HuH-7 (cell line): ENCODE results near the gene COL28A1.

Experiments used
- DNase-seq: peaks from one replicate; pipeline ENCODE4 v3.0.0; 2011; ENCODE audit warnings: low spot score

Gene COL28A1

DNA sequence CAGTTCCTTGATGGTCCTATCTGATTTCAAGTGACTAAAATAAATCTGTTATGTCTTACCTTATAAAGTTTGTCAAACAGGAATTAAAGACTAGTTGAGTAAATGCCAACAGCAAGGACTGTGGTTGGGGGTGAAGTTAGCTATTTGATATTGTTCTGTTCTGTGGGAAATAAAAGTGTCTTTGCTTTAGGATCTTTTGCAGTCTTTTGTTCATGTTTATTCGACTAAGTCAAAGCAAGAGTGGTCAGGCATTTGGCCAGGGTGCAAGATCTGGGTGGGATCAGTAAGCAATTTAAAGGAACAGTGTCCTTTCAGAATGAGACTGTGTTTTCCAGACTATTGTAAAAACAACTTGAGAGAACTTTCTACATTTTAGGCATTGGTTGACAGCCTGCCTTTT, at the start of gene COL28A1:
COL28A1 (minus strand) TSS at position 183 of the 400 bp plus-strand sequence. CDS start 2,998 bp downstream, outside the sequence.
- no peak for DNase-seq

GRCh38 chr7:7584653-7585052, 49.0 kb upstream of the COL28A1 start:
- no peak for DNase-seq

- no peak for DNase-seq
Measured at GRCh38 chr7:7583731-7584130, 48.1 kb upstream of the COL28A1 start.

GRCh38 chr7:7582596-7582995, 46.9 kb upstream of the COL28A1 start:
- no peak for DNase-seq

DNA sequence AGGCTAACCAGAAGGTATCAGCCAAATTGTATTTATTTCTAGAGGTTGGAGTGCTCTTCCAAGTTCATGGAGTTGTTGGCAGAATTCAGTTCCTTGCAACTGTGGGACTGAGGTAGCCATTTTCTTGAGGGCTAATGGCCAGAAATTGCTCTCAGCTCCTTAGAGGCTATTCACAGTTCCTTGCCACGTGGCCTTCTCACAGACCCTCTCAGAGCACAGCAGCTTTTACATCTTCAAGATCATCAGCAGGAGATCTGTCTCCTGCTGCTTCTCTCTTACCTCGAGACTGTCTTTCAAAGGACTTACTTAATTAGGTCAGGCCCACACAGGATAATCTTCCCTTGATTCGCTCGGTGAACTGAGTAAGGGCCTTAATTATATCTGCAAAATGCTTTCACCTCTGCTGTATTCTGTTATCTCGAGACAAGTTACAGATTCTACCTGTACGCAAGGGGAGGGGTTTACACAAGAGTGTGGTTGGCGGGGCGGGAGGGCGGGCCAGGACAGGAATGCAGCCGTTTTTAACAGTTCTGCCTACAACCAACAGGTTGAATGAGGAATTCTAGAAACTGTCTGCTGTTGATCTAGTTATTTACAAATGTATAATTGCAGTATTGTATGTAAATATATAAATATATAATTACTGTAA, 46.0 kb upstream of the COL28A1 start:
- DNase-seq = no peak

GRCh38 chr7:7579638-7580037, 44.0 kb upstream of the COL28A1 start:
- DNase-seq = no peak

- DNase-seq = no peak
Measured at GRCh38 chr7:7577888-7578287, 42.2 kb upstream of the COL28A1 start.

- no peak for DNase-seq
Measured at GRCh38 chr7:7576344-7576743, 40.7 kb upstream of the COL28A1 start.

GRCh38 chr7:7573701-7574100, 38.0 kb upstream of the COL28A1 start:
- no peak for DNase-seq

- no peak for DNase-seq
Measured at GRCh38 chr7:7570584-7570983, 34.9 kb upstream of the COL28A1 start.

GRCh38 chr7:7569615-7570014, 33.9 kb upstream of the COL28A1 start:
- DNase-seq = no peak

- no peak for DNase-seq
Measured at GRCh38 chr7:7569081-7569527, 33.4 kb upstream of the COL28A1 start.

- no peak for DNase-seq
Measured at GRCh38 chr7:7568553-7568952, 32.9 kb upstream of the COL28A1 start.

- no peak for DNase-seq
Measured at GRCh38 chr7:7567898-7568531, 32.3 kb upstream of the COL28A1 start.

DNA sequence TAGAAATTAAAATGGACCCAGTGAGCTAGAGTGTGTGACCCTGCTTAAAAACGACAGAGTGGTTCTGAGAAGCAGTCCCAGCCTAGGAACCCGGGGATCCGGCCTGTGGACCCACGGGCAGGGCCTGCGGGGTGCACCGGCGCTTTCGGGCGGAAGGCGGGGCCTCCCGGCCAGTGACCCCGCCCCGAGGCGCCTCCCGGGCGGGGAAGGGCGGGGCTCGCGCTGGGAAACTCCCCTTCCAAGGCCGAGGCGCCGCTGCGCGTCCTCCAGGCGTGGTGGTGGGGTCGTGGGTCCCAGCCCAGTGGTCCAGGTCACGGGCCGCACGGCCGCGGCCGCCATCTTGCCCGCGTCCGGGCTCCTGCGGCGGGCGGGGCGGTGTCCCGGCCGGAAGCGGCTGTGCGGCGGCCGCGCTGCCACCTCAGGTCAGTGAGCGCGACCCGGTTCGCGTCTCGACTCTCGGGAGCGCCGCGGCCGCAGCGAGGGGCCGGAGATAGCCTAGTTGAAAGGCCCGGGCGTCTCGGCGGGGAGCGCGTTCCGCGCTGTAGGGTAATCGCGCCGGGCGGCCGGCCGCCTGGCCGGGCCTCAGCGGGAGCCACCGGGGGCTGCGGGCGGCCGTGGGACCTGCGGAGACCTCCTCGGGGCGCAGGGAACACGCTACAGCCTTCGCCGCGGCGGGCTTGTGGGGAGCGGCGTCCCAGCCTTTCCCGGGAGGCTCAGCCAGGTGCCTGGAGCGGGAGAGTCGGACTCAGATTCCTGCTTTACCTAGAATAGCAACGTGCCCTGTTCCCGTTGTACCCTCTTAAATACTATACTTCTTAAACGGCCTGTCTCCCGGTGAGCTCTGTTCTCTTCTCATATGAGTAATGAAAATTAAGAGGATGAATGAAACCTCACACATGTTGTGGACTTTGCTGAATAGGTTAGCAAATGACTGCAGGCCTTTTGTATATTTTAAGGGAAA, 31.3 kb upstream of the COL28A1 start, which contains the start of gene MIOS:
MIOS (plus strand) TSS at position 234 of the 961 bp plus-strand sequence. CDS start 5,592 bp downstream, outside the sequence.
- peak; percentile 93 for DNase-seq

DNA sequence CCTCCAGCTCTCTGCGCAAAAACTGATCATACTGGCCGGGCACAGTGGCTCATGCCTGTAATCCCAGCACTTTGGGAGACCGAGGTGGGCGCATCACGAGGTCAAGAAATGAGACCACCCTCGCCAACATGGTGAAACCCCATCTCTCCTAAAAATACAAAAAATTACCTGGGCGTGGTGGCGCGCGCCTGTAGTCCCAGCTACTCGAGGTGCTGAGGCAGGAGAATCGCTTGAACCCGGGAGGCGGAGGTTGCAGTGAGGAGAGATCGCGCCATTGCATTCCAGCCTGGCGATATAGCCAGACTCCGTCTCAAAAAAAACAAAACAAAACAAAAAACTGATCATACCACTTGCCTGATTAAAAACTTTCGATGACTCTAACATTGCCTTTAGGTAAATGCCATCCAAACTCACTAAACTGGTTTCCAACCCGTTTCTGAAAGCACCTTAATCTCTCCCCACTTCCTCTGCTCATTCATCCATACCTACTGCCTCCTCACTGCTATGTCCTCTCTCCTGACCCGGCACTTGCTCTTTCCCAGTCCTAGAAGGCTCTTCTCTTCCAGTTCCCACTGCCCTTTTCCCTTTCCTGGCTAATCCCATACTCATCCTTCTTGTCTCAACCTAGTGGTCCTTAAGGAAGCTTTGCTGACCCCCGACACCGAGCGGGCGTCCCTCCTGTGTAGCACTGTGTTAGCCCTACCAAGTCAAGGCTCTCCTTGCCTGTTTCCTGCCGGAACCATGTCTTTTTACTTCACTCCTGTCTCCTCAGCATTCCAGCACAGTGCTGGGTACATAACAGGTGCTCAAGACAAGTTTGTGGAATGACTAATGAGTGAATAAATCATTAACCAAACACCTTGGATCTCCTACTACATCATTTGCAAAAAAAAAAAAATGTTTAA, 30.3 kb upstream of the COL28A1 start:
- no peak for DNase-seq

DNA sequence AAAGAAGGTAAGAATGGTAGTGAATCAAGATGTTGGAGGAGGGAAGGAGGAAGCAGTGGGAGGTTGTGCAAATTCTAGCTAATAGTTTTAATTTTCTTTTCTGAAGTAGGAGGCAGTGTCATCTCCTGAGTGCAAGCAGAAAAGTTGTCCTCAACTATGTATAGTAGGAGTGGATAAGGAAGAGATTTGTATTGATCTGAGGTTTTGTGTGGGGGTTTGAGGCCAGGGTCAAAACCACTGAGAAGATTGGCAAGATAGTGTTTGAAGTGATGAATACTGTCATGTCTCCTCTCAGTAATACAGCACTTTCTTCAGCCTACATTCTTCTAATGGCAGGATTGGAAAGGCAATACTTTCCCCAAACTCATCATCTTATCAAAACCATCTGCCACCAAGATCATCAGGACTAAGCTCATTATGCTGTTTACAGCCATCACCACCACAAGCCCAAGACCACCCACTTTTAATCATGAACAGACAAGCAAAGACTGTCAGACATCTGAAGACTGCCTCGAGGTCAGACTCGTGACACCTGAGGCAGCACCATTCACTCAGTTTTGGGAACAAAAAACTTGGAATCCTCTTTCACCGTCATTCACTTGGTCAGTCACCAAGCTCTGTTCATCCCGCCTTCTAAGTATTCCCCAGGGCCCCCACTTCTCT, 29.5 kb upstream of the COL28A1 start:
- no peak for DNase-seq

DNA sequence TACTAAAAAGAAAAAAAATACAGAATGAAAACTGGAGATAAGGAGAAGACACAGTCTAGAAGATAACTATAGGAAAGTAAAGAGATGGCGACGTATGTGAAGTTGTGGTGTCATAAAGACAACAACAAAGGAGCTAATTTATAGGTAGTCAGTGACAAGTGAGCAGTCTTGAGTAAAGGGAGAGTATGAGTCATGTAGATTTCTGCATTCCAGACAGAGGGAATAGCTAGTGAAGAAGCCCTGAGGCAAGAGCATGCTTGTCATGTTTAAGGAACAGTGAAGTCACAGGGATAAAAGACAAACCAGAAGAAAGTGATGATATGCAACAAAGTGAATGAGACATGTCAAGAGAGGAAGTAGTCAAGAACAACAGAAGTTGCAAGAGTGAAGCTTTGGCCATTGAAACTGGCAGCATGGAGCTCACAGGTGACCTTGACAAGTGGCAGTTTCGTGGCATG, 28.7 kb upstream of the COL28A1 start:
- no peak for DNase-seq

DNA sequence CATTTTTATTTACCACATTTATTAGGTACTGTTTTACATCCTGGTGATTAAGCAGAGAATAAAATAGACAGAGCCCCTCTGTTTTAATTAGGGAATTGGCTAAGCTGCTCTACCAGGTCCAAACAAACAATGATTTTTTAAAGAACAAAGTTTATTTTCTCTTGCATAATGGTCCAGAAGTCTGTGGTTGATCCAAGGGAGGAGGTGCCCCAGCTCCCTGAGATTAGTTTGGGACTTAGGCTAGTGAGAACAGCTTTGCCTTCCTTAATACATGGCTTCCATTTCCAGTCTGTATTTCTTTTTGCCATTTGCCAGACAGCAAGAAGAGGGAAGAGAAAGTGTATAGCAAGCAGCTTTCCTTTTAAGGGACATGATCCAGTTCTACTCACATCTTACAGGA, 28.1 kb upstream of the COL28A1 start:
- no peak for DNase-seq

- DNase-seq = no peak
Measured at GRCh38 chr7:7563269-7563668, 27.6 kb upstream of the COL28A1 start.

- no peak for DNase-seq
Measured at GRCh38 chr7:7562736-7563135, 27.1 kb upstream of the COL28A1 start.
